Lung (tissue), 12 donors: ENCODE measurements around the gene BEST2. TPM values are rescaled to one million over a fixed set of nuclear protein-coding genes. Genes with fewer than 3 reads are reported as not detected.

Experiments
- ATAC-seq: fragments of 200-7000 bp; cut with Tn5 transposase; one replicate; pipeline ENCODE4 v1.9.1; 2020; ENCODE audit warnings: moderate number of reproducible peaks; ENCODE audit not compliant: insufficient read depth, low FRiP score
- DNase-seq, 3 donors: peaks; one replicate each; pipeline ENCODE4 v3.0.0-alpha.2; 2013 to 2017
- H3K27ac ChIP-seq, 2 donors: one replicate each; pipeline ENCODE4 v1.5.1; 2013; ENCODE audit warnings: mild to moderate bottlenecking in 2 of 2, moderate library complexity in 2 of 2, control low read depth in 1 of 2, inconsistent platforms in 1 of 2, low read depth in 1 of 2, low read length in 1 of 2
- H3K27me3 ChIP-seq, 3 donors: one replicate each; pipeline ENCODE4 v1.5.1; 2013; ENCODE audit warnings: low read length in 2 of 3; ENCODE audit not compliant: control insufficient read depth in 3 of 3, insufficient read depth in 3 of 3
- H3K36me3 ChIP-seq, 4 donors: one replicate each; pipeline ENCODE4 v1.5.1; 2013; ENCODE audit warnings: low read length in 4 of 4, mild to moderate bottlenecking in 1 of 4, moderate library complexity in 1 of 4; ENCODE audit not compliant: control insufficient read depth in 4 of 4, insufficient read depth in 4 of 4
- H3K4me1 ChIP-seq, 5 donors: one replicate each; pipeline ENCODE4 v1.5.1; 2013; ENCODE audit warnings: low read length in 5 of 5, mild to moderate bottlenecking in 2 of 5, moderate library complexity in 1 of 5; ENCODE audit not compliant: control insufficient read depth in 5 of 5, insufficient read depth in 5 of 5
- H3K4me3 ChIP-seq: one replicate; pipeline ENCODE4 v1.5.1; 2013; ENCODE audit warnings: mild to moderate bottlenecking, control low read depth, moderate library complexity
- H3K9ac ChIP-seq, 2 donors: one replicate each; pipeline ENCODE4 v1.5.1; 2013; ENCODE audit warnings: low read length in 2 of 2, control low read depth in 1 of 2; ENCODE audit not compliant: insufficient read depth in 1 of 2
- H3K9me3 ChIP-seq, 4 donors: one replicate each; pipeline ENCODE4 v1.5.1; 2013; ENCODE audit warnings: low read length in 3 of 4, mild to moderate bottlenecking in 1 of 4, moderate library complexity in 1 of 4; ENCODE audit not compliant: control insufficient read depth in 4 of 4, insufficient read depth in 3 of 4
- WGBS, 2 donors: extraction: QIAGEN DNeasy Blood & Tissue Kit; methylation state at CpG; one replicate each; pipeline ENCODE4 v1.1.7; 2013; 5-methylcytosine and 5-hydroxymethylcytosine counted together
- polyA plus RNA-seq, 2 donors: library from polyadenylated mRNA; stranded (reverse); fragments of 200-250 nt; gene quantifications; one replicate each; pipeline ENCODE4 v1.2.1, GENCODE V29; 2013
- total RNA-seq, 2 donors: library from RNA; depleted of rRNA in 1 of 2; stranded (reverse); fragments of >200 nt in 1 of 2; gene quantifications; one replicate each; pipeline ENCODE4 v1.2.1, GENCODE V29; 2014 to 2021
- TF ChIP-seq, protein P1 (sequence below): IDR thresholded peaks from 2 replicates; pipeline ENCODE4 v1.5.1; 2012; ENCODE audit warnings: mild to moderate bottlenecking; ENCODE audit errors: control extremely low read depth, extremely low read depth
- donor health status: control.
- donor health status: control.
- donor health status: Bipolar disorder and iron deficiency.
- donor health status: healthy.
- donor health status: DM: yes; HTN: yes; CAD: no.

The BEST2 gene
- total and polyA plus RNA-seq, 4 donors: 0.02 TPM; not detected in 3

DNA sequence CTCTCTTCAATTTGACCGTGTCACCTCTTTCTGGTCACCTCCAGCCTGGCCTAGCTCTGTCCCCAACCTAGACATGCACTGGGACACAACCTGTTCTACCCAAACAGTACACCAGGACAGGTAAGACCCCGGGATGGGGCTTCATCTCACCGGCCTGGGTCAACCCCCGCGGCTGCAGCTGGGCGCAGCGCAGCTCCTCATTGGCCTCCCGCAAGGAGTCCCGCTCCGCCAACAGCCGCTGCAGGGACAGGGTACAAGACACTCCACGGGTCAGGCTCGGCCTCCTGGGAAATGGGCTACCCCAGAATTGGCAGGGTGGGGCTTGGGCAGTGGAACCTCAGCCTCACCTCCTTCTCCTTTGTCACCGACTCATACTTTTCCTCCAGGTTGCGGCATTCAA, 16.1 kb downstream of the BEST2 start:
- no peak overlapping the region for H3K4me3 ChIP-seq
- 97 to 98% methylated on average over 15 of the region's 15 CpGs for WGBS, 2 donors
- H3K9me3 ChIP-seq: no peaks in the 10 kb centered on the region
- DNase-seq: no peak
- TF ChIP-seq, protein P1, sequence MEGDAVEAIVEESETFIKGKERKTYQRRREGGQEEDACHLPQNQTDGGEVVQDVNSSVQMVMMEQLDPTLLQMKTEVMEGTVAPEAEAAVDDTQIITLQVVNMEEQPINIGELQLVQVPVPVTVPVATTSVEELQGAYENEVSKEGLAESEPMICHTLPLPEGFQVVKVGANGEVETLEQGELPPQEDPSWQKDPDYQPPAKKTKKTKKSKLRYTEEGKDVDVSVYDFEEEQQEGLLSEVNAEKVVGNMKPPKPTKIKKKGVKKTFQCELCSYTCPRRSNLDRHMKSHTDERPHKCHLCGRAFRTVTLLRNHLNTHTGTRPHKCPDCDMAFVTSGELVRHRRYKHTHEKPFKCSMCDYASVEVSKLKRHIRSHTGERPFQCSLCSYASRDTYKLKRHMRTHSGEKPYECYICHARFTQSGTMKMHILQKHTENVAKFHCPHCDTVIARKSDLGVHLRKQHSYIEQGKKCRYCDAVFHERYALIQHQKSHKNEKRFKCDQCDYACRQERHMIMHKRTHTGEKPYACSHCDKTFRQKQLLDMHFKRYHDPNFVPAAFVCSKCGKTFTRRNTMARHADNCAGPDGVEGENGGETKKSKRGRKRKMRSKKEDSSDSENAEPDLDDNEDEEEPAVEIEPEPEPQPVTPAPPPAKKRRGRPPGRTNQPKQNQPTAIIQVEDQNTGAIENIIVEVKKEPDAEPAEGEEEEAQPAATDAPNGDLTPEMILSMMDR: no peak
- no peak for ATAC-seq
- H3K27me3 ChIP-seq: no peaks in the 10 kb centered on the region
- peaks cover 0 to 51% (median 8%) of the 10 kb centered on the region in 4 donors for H3K36me3 ChIP-seq
- peaks cover 0 to 4% (median 0%) of the 10 kb centered on the region in 5 donors for H3K4me1 ChIP-seq
- no peak overlapping the region for H3K9ac ChIP-seq
- no peak overlapping the region for H3K27ac ChIP-seq

DNA sequence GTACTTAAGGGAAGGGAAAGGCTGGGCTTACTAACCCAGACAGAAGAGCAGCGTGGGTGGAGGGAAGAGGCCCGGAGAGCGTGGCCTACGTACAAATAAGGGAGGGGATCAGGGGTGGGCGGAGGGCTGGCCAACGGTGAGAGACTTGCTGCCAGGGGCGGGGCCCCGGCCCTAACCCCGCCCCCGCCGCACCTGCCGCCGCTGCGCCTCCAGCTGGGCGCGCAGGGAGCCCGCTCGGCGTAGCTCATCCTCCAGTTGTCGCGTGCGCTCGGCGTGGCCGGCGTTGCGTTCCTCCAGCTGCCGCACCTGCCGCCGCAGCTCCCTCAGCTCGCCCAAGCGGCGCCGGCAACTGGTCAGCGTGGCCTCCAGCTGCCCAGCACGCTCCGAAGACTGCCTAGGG, 18.1 kb downstream of the BEST2 start:
- H3K27me3 ChIP-seq: no peaks in the 10 kb centered on the region

DNA sequence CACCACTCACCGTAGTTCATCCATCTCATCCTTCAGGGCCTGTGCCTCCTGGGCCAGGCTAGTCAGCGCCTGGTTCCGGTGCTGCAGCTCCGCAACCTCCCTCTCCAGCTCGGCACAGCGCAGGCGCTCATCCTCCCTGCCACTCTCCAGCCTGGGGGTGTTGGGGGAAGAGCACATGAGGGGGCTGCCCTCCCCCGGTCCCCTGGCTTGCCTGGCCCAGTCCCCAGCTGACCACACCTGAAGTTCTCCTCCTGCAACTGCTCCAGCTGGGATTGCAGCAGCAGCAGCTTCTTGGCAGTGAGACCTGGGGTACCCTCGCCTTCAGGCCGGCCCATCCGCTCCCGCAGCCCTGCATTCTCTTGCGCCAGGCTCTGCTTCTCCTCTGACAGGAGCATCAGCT, 19.3 kb downstream of the BEST2 start:
- Histone ChIP-seq H3K9ac (no peak overlapping the region), H3K36me3 (peaks cover 0 to 28% (median 1%) of the 10 kb centered on the region in 4 donors), H3K27me3 (no peaks in the 10 kb centered on the region), H3K4me1 (peaks cover 0 to 10% (median 4%) of the 10 kb centered on the region in 5 donors), H3K9me3 (no peaks in the 10 kb centered on the region), H3K4me3 (no peak overlapping the region), H3K27ac (no peak overlapping the region)
- TF ChIP-seq, protein P1: no peak
- 97 to 99% methylated on average over 13 of the region's 13 CpGs for WGBS, 2 donors
- ATAC-seq (no peak), DNase-seq (no peak)

More for the DNA sequence above, 18.1 kb downstream of the BEST2 start:
- Histone ChIP-seq H3K9ac (no peak overlapping the region), H3K36me3 (peaks cover 0 to 38% (median 1%) of the 10 kb centered on the region in 4 donors), H3K27ac (peak overlapping the region in 1 of 2 donors; percentile 9), H3K4me1 (peaks cover 0 to 7% (median 0%) of the 10 kb centered on the region in 5 donors), H3K4me3 (no peak overlapping the region), H3K9me3 (no peaks in the 10 kb centered on the region)
- whole genome bisulfite sequencing, 2 donors: 65 to 67% methylated on average over 35 to 37 of the region's 37 CpGs
- TF ChIP-seq, protein P1: no peak
- peak; percentile 54 for ATAC-seq
- peak; percentile 8 to 56 (median 45) for DNase-seq

- H3K27ac ChIP-seq: peak overlapping the region in 1 of 2 donors; percentile 76
- no peak for DNase-seq
- 85 to 88% methylated on average over 4 of the region's 4 CpGs for WGBS, 2 donors
- no peak overlapping the region for H3K4me3 ChIP-seq
- peaks cover 0 to 10% (median 4%) of the 10 kb centered on the region in 5 donors for H3K4me1 ChIP-seq
- H3K9ac ChIP-seq: no peak overlapping the region
- ATAC-seq: no peak
- no peaks in the 10 kb centered on the region for H3K27me3 ChIP-seq
- H3K36me3 ChIP-seq: peaks cover 0 to 19% (median 1%) of the 10 kb centered on the region in 4 donors
- TF ChIP-seq, protein P1: no peak
- H3K9me3 ChIP-seq: no peaks in the 10 kb centered on the region
These were observed 20.7 kb downstream of the BEST2 start for GRCh38 chr19:12772323-12772722.
